GM18498 (cell line): ENCODE measurements around the gene ANKRA2.

ENCODE experiments used
- ATAC-seq: cut with Tn5 transposase; IDR thresholded peaks from one replicate; pipeline ENCODE4 v1.9.1; 2021; ENCODE audit warnings: mild to moderate bottlenecking, moderate library complexity; ENCODE audit not compliant: unreplicated experiment

The ANKRA2 gene

GRCh38 chr5:73507062-73507461 lies 58.4 kb downstream of the ANKRA2 start:
- ATAC-seq: no peak

- no peak for ATAC-seq
Observed at GRCh38 chr5:73506459-73506955, 58.9 kb downstream of the ANKRA2 start.
